NCI-H526 treated with DMSO at 0.1 percent for 48 hours (cell line): ENCODE data around the gene TMEM271.
"Not testable (repeated sequence)": the region's sequence is repeated elsewhere in the genome, so short reads cannot be mapped to it uniquely, and the experiment has no call there.

Experiments used
- DNase-seq: peaks from one replicate; lab custom pipeline; 2025; lab: John Stamatoyannopoulos, UW

The TMEM271 gene

GRCh38 chr4:566035-566434 is 10.1 kb downstream of the TMEM271 start:
- DNase-seq: no peak

GRCh38 chr4:565614-566013 is 10.5 kb downstream of the TMEM271 start:
- not testable (repeated sequence) for DNase-seq

DNA sequence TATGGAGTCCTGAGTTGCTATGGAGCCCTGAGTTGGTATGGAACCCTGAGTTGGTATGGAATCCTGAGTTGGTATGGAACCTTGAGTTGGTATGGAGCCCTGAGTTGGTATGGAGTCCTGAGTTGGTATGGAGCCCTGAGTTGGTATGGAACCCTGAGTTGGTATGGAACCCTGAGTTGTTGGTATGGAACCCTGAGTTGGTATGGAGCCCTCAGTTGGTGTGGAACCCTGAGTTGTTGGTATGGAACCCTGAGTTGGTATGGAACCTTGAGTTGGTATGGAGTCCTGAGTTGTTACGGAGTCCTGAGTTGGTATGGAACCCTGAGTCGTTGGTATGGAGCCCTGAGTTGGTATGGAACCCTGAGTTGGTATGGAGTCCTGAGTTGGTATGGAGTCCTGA is 13.6 kb downstream of the TMEM271 start:
- DNase-seq: not testable (repeated sequence)

GRCh38 chr4:561426-561825 is 14.7 kb downstream of the TMEM271 start:
- no peak for DNase-seq

GRCh38 chr4:560731-561291 is 15.3 kb downstream of the TMEM271 start:
- no peak for DNase-seq

- no peak for DNase-seq
Measured at GRCh38 chr4:560061-560460, 16.0 kb downstream of the TMEM271 start.

DNA sequence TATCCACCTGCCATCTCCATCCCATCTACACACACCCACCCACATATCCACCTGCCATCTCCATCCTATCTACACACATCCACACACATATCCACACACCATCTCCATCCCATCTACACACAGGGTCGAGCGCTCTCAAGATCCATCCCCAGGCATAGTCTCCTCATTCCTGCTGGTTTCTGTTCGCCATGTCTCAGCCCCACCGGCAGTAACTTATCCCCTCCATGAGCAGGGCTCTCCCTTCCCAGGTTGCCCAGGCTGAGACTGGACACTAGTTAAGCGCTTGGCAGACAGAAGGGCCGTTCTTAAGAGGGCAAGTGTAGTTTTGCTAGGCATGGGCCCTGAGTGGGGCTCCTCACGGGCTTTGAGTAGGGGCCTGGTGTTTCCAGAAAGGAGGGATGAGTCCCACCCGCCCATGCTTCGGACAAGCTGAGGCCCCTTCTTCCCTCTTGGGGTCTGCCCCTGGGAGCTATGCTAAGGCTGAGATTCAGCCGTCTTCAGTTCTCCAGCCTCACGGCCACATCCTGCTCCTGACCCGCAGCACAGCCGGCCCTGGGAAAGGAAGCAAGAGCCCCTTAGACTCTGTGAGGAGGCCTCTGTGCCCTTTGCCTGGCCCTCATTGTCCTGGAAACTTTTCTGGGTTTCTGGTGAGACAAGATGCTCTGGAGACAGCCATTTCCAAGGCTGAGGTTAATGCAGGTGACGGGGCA is 20.4 kb downstream of the TMEM271 start:
- no peak for DNase-seq

- DNase-seq: not testable (repeated sequence)
Measured at GRCh38 chr4:554793-555320, 21.2 kb downstream of the TMEM271 start.

DNA sequence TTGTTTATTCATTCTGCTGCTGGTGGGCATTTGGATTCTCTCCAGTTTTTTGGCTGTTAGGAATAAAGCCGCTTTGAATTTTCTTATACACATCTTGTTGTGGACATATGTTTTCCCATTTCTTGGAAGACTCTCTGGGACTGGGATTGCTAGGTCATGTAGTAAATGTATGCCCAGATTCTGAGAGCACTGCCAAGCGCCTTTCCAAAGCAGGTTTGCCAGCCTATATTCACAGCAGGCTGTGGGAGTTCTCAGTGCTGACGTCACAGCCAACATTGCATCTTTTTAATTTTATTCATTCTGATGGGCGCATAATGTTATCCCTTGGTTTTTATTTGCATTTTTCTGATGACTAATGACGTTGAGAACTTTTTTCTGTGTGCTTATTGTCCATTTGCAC is 24.1 kb downstream of the TMEM271 start:
- no peak for DNase-seq

DNA sequence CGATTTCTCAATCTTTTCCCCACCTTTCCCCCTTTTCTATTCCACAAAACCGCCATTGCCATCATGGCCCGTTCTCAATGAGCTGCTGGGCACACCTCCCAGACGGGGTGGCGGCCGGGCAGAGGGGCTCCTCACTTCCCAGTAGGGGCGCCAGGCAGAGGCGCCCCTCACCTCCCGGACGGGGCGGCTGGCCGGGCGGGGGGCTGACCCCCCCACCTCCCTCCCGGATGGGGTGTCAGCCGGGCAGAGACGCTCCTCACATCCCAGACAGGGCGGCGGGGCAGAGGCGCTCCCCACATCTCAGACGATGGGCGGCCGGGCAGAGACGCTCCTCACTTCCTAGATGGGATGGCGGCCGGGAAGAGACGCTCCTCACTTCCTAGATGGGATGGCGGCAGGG is 25.8 kb downstream of the TMEM271 start:
- not testable (repeated sequence) for DNase-seq

DNA sequence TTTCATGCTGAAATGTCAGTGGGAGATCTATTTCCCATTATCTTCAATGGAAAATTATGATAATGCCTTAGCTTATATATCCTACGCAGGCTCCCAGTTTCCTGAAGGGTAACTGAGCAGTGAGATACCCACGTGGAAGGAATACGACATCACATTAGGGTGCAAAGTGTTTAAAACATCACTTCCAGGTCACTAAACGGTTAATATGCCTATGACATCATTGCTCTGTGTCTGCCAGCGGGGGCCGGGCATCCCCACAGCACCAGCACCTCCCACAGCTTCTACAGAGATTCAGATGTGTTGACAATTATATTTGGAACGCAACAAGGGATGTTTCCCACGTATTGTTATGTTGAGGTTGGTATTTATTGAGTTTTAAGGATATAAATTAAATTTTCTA is 27.1 kb downstream of the TMEM271 start:
- no peak for DNase-seq

DNA sequence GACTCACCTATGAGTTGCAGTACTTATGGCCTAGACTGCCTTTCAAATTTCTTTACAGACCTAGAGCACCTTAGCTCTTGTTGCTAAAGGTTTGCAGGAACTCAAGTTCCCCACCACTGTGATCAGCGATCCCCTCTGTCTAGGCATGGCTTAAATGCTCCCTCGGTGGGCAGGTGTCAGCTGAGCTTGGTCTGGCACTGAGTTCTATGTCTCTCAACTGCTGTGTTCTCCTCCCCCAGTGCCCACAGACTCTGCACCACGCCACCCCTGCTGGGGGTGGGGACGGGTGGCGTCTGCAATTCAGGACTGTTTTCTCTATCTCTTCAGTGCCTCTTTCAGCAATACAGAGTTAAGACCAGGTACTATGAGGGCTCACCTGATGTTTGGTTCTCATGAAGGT is 30.5 kb downstream of the TMEM271 start:
- DNase-seq: no peak

DNA sequence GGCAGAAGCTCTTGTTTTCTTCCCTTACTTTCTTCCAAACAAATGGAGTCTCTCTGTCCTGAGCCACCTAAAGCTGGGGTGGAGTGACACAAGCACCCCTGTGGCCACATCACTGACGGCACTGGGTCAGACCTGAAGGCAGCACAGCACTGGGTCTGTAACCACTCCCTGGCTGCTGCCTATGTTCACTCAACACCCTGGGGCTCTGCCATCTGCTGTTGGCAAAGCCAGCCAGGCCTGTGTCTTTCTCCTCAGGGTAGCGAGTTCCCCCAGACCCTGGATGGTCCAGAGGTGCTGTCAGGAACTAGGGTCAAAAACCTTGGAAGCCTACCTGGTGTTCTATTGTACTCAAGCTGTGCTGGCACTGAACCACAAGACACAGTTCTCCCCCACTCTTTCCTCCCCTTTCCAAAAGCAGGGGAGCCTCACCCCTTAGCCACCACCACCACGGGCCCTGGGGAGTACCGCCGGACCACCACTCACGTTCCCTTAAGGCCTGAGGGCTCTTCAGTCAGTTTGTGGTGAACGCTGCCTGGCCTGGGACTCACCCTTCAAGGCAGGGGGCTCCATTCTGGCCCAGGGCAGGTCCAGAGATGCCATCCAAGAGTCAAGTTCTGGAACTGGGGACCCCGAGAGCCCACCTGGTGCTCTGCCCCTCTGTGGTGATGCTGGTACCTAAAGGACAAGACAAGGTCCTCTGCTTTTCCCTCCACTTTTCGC is 31.5 kb downstream of the TMEM271 start:
- no peak for DNase-seq

DNA sequence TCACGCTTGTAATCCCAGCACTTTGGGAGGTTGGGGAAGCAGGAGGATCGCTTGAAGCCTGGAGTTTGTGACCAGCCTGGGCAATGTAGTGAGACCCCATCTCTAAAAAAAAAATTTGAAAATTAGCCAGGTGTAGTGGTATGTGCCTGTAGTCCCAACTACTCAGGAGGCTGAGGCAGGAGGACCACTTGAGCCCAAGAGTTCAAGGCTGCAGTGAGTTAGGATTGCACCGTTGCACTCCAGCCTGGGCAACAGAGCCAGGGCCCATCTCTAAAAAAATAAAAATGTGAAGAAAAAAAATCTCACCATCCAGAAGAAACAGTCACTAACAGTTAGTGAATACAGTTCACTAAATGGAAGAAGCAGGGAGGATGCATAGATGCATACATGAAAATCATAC is 34.8 kb downstream of the TMEM271 start:
- DNase-seq: no peak

DNA sequence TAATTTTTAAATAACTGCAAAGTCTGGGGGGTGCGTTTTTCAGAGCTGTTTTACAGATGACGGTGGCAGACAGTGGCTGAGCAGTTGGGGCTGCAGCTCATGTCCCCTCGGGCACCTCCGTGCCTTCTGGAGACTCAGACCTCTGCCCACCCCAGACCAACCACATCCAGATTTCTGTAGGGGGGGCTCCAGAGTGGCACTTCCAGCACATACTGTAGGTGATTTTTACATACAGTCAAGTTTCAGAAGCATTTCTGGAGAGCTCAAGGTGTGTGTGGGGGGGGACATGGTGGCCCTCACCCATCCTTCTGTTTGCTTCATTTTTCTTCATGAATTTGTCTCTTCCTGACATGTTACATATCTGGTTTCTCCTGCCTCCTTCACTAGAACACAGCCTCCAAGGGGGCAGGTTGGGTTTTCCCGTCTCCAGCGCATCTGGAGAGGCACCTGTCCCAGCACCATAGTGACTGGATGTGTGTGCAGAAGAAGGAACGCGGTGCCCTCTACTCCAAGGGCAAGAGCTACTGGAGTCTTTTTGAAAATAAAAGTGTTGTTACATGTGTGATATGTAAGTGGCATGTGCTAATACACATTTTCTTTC is 37.5 kb downstream of the TMEM271 start:
- DNase-seq: no peak

DNA sequence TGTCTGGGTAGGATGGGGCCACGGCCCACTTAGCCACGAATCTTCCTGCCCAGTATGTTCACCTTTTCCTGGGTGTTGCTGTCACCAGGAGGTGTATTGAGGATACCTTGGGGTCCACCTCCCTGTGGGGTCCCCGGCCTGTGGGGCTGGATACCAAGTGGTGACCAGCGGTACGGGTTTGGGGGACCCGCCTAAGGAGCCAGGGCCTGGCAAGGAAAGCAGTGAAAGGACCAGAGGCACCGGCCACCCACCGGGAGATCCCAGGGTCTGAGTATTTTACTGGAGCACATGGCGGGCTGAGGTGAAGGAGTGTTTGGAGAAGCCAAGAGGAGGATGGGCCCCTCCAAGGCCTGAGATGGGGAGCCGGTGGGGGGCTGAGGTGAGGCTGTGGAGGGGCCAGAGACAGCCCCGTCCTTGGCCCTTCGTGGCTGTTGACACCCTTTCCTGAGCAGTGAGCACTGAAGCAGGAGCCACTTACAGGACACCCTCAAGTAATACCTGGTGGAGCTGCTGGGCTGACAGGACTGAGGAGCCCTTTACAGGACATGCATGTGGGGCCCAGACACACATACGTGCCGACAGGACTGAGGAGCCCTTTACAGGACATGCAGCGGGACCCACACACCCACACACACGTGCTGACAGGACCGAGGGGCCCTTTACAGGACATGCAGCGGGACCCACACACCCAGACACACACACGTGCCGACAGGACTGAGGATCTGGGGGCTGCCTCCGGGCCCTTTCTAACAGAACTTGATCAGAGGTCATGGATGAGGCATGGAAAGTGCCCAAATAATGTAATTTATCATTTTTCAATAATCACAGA is 38.4 kb downstream of the TMEM271 start:
- DNase-seq: no peak

DNA sequence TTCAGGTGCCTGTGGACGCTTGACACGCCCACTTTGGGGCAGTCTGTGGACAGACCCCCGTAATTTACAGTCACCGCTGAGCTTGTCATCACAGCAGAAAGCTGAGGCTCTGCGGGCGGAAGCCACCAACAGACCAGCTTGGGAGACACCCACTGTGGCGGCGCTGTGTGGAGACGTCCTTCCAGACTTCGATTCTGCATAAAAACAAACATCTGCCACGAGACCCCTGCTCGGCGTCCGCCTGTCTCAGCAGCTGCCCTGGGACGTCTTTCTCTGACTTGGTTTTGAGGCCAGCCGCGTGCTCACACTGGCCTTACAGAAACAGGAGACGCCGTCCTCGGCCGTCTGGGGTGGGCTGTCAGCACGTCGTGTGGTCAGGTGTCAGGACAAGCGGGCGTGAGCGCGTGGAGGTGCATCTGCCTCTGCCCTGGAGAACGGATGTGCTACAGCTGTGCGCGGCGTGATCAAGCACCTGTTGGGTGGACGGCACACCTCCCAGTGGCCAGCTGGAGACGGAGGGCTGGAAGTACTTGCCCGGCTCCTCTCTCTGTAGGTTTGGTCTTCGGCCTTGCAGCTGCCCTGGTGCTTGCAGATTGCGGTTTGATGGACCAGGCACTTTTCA is 39.6 kb downstream of the TMEM271 start:
- no peak for DNase-seq

GRCh38 chr4:535924-536281 is 40.2 kb downstream of the TMEM271 start:
- no peak for DNase-seq

- DNase-seq: no peak
Measured at GRCh38 chr4:535181-535923, 40.7 kb downstream of the TMEM271 start.

DNA sequence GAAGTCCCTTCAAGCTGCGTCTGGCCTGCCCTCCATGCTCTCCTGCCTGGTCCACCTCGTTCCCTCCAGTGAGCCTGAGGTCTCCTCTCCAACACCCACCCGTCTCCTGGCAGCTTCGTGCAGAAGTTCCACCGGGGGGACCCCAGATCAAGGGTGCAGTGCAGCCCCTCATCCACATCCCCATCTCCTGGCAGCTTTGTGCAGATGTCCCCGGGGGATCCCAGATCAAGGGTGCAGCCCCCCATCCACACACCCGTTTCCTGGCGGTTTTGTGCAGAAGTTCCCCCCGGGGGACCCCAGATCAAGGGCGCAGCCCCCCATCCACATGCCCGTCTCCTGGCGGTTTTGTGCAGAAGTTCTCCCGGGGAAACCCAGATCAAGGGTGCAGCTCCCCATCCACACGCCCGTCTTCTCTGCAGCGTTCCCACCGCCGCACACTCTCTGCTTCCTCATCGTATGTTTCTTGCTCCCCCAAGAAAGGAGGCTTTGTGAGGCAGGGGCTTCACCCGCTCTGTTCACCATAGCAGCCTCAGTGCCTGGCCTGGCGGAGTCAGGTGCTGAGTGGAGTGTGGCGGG is 41.4 kb downstream of the TMEM271 start:
- DNase-seq: no peak
